ENCODE measurements around the gene FADS3.

DNA sequence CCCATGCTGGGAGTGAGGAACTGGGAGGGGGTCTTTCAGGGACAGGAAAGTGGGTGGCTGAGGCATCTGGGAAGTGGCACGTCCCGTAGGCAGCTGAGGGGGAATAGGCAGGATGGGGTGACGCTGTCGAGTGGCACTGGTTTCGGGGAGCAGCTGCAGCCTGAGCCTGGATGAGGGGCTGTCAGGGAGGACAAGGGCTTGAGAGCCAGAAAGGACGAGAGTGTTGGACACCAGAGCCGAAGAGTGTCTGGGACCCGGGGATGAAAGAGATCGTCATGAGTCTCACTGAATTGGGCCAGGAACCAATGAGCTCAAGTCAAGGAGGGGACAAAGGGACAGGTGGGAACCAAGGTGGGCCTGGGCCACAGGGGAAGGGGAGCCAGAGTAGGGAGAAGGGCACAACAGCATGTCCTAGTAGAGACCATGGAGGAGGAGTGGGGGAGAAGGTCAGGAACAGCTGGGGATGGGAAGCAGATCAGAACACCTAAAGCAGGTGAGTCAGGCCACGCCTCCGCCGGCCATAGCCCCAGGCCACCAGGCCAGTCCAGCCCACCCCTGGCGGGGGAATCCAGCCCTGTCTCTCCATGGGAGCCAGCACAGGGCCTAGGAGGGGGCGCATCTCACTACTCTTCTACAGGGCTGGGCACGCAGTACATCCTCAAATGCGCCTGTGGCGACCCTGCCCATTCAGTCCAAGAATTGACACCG is 21.8 kb upstream of the FADS3 start:
- TF ChIP-seq CSRNP3 (CRISPR knock-in tag; IDR thresholded peaks at IDR 0.05) (no peak), ZFP30 (CRISPR knock-in tag; IDR thresholded peaks at IDR 0.05) (no peak), ZFP3 (CRISPR knock-in tag; IDR thresholded peaks at IDR 0.05) (no peak), SNAI2 (CRISPR knock-in tag; IDR thresholded peaks at IDR 0.05) (no peak), CSDC2 (CRISPR knock-in tag; IDR thresholded peaks at IDR 0.05) (no peak), ZNF70 (CRISPR knock-in tag; IDR thresholded peaks at IDR 0.05) (no peak), OSR1 (CRISPR knock-in tag; IDR thresholded peaks at IDR 0.05) (no peak), BACH2 (CRISPR knock-in tag; IDR thresholded peaks at IDR 0.05; ENCODE audit: borderline replicate concordance) (no peak), CREB5 (CRISPR knock-in tag; IDR thresholded peaks at IDR 0.05; ENCODE audit: low read depth) (no peak), RARB (CRISPR knock-in tag; IDR thresholded peaks at IDR 0.05) (no peak), ISL1 (CRISPR knock-in tag; IDR thresholded peaks at IDR 0.05) (no peak), ESRRG (CRISPR knock-in tag; IDR thresholded peaks at IDR 0.05) (no peak)
- TF ChIP-seq, protein P1, sequence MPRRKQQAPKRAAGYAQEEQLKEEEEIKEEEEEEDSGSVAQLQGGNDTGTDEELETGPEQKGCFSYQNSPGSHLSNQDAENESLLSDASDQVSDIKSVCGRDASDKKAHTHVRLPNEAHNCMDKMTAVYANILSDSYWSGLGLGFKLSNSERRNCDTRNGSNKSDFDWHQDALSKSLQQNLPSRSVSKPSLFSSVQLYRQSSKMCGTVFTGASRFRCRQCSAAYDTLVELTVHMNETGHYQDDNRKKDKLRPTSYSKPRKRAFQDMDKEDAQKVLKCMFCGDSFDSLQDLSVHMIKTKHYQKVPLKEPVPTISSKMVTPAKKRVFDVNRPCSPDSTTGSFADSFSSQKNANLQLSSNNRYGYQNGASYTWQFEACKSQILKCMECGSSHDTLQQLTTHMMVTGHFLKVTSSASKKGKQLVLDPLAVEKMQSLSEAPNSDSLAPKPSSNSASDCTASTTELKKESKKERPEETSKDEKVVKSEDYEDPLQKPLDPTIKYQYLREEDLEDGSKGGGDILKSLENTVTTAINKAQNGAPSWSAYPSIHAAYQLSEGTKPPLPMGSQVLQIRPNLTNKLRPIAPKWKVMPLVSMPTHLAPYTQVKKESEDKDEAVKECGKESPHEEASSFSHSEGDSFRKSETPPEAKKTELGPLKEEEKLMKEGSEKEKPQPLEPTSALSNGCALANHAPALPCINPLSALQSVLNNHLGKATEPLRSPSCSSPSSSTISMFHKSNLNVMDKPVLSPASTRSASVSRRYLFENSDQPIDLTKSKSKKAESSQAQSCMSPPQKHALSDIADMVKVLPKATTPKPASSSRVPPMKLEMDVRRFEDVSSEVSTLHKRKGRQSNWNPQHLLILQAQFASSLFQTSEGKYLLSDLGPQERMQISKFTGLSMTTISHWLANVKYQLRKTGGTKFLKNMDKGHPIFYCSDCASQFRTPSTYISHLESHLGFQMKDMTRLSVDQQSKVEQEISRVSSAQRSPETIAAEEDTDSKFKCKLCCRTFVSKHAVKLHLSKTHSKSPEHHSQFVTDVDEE (CRISPR knock-in tag; IDR thresholded peaks at IDR 0.05) = no peak
- TF ChIP-seq, protein P2, sequence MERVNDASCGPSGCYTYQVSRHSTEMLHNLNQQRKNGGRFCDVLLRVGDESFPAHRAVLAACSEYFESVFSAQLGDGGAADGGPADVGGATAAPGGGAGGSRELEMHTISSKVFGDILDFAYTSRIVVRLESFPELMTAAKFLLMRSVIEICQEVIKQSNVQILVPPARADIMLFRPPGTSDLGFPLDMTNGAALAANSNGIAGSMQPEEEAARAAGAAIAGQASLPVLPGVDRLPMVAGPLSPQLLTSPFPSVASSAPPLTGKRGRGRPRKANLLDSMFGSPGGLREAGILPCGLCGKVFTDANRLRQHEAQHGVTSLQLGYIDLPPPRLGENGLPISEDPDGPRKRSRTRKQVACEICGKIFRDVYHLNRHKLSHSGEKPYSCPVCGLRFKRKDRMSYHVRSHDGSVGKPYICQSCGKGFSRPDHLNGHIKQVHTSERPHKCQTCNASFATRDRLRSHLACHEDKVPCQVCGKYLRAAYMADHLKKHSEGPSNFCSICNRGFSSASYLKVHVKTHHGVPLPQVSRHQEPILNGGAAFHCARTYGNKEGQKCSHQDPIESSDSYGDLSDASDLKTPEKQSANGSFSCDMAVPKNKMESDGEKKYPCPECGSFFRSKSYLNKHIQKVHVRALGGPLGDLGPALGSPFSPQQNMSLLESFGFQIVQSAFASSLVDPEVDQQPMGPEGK (CRISPR knock-in tag; IDR thresholded peaks at IDR 0.05; ENCODE audit: borderline replicate concordance) = no peak
